ENCODE results near the gene MTIF3.

GRCh38 chr13:27406178-27406939 is 44.0 kb downstream of the MTIF3 start:
- TF ChIP-seq CTCF (IDR thresholded peaks at IDR 0.05; ENCODE audit: insufficient read depth, low read length, poor library complexity, severe bottlenecking), result peak; percentile 29
- no peak for TF ChIP-seq EZH2phosphoT487 (conservative IDR thresholded peaks at IDR 0.05; ENCODE audit: low read length)
